Measurements from ENCODE around the gene PTPN22. TPM values are rescaled to one million over a fixed set of nuclear protein-coding genes. Genes with fewer than 3 reads are reported as not detected.

The PTPN22 gene
- total RNA-seq, 4 donors from 2014 or later: 0.57 to 17.5 (median 4.7) TPM

GRCh38 chr1:113792986-113793385, 78.5 kb downstream of the PTPN22 start:
- TF ChIP-seq, protein P1, sequence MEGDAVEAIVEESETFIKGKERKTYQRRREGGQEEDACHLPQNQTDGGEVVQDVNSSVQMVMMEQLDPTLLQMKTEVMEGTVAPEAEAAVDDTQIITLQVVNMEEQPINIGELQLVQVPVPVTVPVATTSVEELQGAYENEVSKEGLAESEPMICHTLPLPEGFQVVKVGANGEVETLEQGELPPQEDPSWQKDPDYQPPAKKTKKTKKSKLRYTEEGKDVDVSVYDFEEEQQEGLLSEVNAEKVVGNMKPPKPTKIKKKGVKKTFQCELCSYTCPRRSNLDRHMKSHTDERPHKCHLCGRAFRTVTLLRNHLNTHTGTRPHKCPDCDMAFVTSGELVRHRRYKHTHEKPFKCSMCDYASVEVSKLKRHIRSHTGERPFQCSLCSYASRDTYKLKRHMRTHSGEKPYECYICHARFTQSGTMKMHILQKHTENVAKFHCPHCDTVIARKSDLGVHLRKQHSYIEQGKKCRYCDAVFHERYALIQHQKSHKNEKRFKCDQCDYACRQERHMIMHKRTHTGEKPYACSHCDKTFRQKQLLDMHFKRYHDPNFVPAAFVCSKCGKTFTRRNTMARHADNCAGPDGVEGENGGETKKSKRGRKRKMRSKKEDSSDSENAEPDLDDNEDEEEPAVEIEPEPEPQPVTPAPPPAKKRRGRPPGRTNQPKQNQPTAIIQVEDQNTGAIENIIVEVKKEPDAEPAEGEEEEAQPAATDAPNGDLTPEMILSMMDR (IDR thresholded peaks at IDR 0.05; ENCODE audit: low read depth): no peak

- TF ChIP-seq, protein P1 (IDR thresholded peaks at IDR 0.05; ENCODE audit: low read depth): no peak
These were observed 79.0 kb downstream of the PTPN22 start for GRCh38 chr1:113792471-113792870.

DNA sequence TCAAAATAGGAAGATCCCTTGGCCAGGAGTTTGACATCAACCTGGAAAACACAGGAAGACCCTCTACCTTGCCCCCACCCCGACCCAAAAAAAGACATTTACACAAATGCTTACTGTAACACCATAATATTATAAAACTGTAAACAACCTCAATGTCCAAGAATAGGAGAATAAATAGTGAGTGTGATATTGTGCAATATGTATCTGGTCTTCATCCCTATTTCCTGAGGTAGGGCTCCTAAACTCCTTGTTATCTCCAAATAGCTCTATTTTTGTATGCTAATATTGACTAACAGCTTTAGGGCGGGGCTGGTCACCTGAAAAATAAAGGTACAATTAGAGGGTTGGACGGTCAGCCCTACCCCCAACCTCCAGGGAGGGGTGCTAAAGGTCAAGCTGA, 82.7 kb downstream of the PTPN22 start:
- TF ChIP-seq, protein P1 (IDR thresholded peaks at IDR 0.05; ENCODE audit: low read depth): no peak

GRCh38 chr1:113787663-113788062, 83.8 kb downstream of the PTPN22 start:
- TF ChIP-seq, protein P1 (IDR thresholded peaks at IDR 0.05; ENCODE audit: low read depth): no peak

GRCh38 chr1:113786069-113786468, 85.4 kb downstream of the PTPN22 start:
- TF ChIP-seq, protein P1 (IDR thresholded peaks at IDR 0.05; ENCODE audit: low read depth): no peak

DNA sequence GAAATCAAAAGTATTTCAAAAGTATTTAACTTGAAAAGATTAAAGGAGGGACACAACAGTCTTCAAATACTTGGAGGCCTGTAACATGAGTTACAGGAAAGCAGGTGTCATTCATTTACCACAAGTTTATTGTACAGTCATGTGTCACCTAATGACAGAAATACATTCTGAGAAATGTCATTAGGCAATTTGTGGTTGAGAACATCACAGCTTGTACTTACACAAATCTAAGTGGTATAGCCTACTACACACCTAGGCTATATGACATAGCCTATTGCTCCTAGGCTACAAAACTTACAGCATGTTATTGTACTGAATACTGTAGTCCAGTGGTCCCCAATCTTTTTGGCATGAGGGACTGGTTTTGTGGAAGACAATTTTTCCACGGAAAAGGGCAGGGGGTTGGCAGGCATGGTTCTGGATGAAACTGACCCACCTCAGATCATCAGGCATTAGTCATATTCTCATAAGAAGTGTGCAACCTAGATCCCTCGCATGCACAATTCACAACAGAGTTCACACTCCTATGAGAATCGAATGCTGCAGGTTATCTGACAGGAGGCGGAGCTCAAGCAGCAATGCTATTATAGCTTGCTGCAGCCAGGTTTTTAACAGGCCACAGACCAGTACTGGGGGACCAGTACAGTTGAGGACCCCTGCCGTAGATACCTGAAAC, 87.3 kb downstream of the PTPN22 start:
- TF ChIP-seq, protein P1 (IDR thresholded peaks at IDR 0.05; ENCODE audit: low read depth): no peak

DNA sequence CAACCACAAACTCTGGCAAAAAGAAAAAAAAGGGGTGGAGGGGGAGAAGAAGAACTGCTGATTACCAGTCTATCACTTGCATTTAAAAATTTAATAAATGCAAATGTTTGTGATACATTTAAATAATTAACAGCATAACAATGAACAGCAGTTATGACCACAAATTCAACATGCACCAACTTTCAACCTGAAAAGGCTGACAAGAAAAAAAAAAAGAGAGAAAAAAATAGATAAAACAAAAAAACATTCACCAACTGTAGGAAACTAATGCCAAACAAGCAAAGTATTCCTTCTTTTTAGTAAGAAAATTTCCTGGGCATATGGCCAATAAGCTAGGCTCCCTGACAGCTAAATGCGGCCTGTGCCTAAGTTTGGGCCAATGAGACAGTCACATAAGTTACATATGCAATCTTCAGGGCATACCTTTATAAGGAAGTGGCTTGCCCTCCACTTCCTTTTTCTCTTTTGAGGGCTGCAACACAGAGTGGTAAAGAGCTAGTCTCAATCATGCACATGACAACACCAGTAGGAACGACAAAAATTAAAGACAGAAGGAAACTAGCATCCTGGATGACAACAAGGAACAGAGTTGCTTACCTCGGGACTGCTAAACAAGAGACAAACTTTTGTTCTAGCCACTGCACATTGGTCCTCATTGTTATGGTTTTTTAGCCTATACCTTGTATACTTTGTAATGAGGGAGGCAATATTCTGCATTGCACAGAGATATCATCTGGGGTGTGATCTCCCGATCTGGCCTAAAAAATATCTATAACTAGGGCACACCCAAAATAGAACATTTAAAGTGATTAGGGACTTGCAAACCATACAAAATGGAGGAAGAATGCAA, 88.0 kb downstream of the PTPN22 start:
- TF ChIP-seq, protein P1 (IDR thresholded peaks at IDR 0.05; ENCODE audit: low read depth): no peak

Data from subcutaneous adipose tissue (tissue), 4 donors.